SK-N-SH (cell line): ENCODE results near the gene SUCLG2. TPM values are rescaled to one million over a fixed set of nuclear protein-coding genes. Genes with fewer than 3 reads are reported as not detected.

Experiments
- CTCF ChIA-PET: fragments of 300-600, 350-600 bp; formaldehyde crosslinking; extraction: SDS; loops from one replicate; lab custom pipeline; 2021; lab: Yijun Ruan, JAX
- POLR2A ChIA-PET: fragments of 350-600 bp; sonication (Branson Sonifier 250); formaldehyde crosslinking; extraction: SDS; loops from one replicate; lab custom pipeline; 2020; ENCODE audit warnings: antibody characterized with exemption, inconsistent platforms; lab: Yijun Ruan, JAX
- DNase-seq: peaks from one replicate; pipeline ENCODE4 v3.0.0; 2012
- H2AFZ ChIP-seq: fragments of 200-600 bp; sonication (generic); 2 replicates; pipeline ENCODE4 v1.8.1; 2016; ENCODE audit warnings: antibody characterized with exemption, mild to moderate bottlenecking, low read depth
- H3F3A ChIP-seq: fragments of 200-600 bp; sonication (generic); replicated peaks from 2 replicates; pipeline ENCODE3; 2016; ENCODE audit warnings: antibody characterized with exemption, mild to moderate bottlenecking; ENCODE audit not compliant: insufficient read depth
- H3K27ac ChIP-seq, 2 experiments: fragments of 200-500 bp in 1 of 2; fragments of 200-600 bp in 1 of 2; sonication (Bioruptor generic) in 1 of 2; sonication (generic), shearing (Covaris generic) in 1 of 2; 2 replicates each; pipeline versions ENCODE4 v1.5.1 to v1.6.1; 2014 to 2016; ENCODE audit warnings: low read depth in 2 of 2, inconsistent platforms in 1 of 2, low read length in 1 of 2, mild to moderate bottlenecking in 1 of 2, mixed read lengths in 1 of 2
- H3K27me3 ChIP-seq: fragments of 200-600 bp; sonication (generic), shearing (Covaris generic); 2 replicates; pipeline ENCODE4 v1.6.1; 2016; ENCODE audit warnings: mixed run types; ENCODE audit not compliant: insufficient read depth
- H3K36me3 ChIP-seq, 2 experiments: fragments of 200-500 bp in 1 of 2; fragments of 200-600 bp in 1 of 2; sonication (Bioruptor generic) in 1 of 2; sonication (generic) in 1 of 2; replicated peaks in 1 of 2; 2 replicates each; pipeline versions ENCODE3 to v1.5.1; 2014 to 2016; ENCODE audit warnings: low read length in 1 of 2, mild to moderate bottlenecking in 1 of 2; ENCODE audit not compliant: insufficient read depth in 2 of 2, control insufficient read depth in 1 of 2
- H3K4me1 ChIP-seq, 2 experiments: fragments of 200-500 bp in 1 of 2; fragments of 200-600 bp in 1 of 2; sonication (Bioruptor generic) in 1 of 2; sonication (generic), shearing (Covaris generic) in 1 of 2; 2 replicates each; pipeline versions ENCODE4 v1.5.1 to v1.6.1; 2014 to 2016; ENCODE audit warnings: low read depth in 1 of 2, low read length in 1 of 2, mixed run types in 1 of 2; ENCODE audit not compliant: insufficient read depth in 2 of 2, control insufficient read depth in 1 of 2
- H3K4me2 ChIP-seq: fragments of 200-600 bp; sonication (generic), shearing (Covaris generic); 2 replicates; pipeline ENCODE4 v1.6.1; 2017; ENCODE audit warnings: mixed run types
- H3K4me3 ChIP-seq, 2 experiments: fragments of 200-500 bp in 1 of 2; fragments of 200-600 bp in 1 of 2; sonication (Bioruptor generic) in 1 of 2; sonication (generic), shearing (Covaris generic) in 1 of 2; 2 replicates each; pipeline versions ENCODE4 v1.5.1 to v1.8.1; 2014 to 2016; ENCODE audit warnings: low read depth in 2 of 2, inconsistent platforms in 1 of 2, low read length in 1 of 2, mild to moderate bottlenecking in 1 of 2, mixed read lengths in 1 of 2, moderate library complexity in 1 of 2
- H3K79me2 ChIP-seq: fragments of 200-600 bp; sonication (generic); 2 replicates; pipeline ENCODE4 v1.8.1; 2017; ENCODE audit warnings: mild to moderate bottlenecking; ENCODE audit not compliant: insufficient read depth
- H3K9ac ChIP-seq: fragments of 200-600 bp; sonication (generic); 2 replicates; pipeline ENCODE4 v1.6.1; 2017; ENCODE audit warnings: mixed run types
- H3K9me2 ChIP-seq: fragments of 200-600 bp; sonication (generic); 2 replicates; pipeline ENCODE4 v1.6.1; 2017; ENCODE audit warnings: mixed run types
- H3K9me3 ChIP-seq: fragments of 200-600 bp; sonication (generic); 2 replicates; pipeline ENCODE4 v1.6.1; 2017; ENCODE audit warnings: mixed run types, mild to moderate bottlenecking, moderate library complexity
- H4K20me1 ChIP-seq: fragments of 200-600 bp; sonication (generic); 2 replicates; pipeline ENCODE4 v1.6.1; 2017; ENCODE audit warnings: mild to moderate bottlenecking, mixed run types; ENCODE audit not compliant: insufficient read depth
- CHD2 ChIP-seq: fragments of 150-350 bp; IDR thresholded peaks from 2 replicates; pipeline ENCODE4 v1.6.1; 2018; ENCODE audit warnings: low read length; ENCODE audit not compliant: partially characterized antibody
- ELF1 ChIP-seq: IDR thresholded peaks from 2 replicates; pipeline ENCODE4 v1.4.0; 2012
- EP300 ChIP-seq, 2 experiments: IDR thresholded peaks; 2 replicates each; pipeline versions ENCODE4 v1.4.0 to v1.6.1; 2012; ENCODE audit warnings: borderline replicate concordance in 1 of 2, low read depth in 1 of 2, low read length in 1 of 2
- FOXM1 ChIP-seq: IDR thresholded peaks from 2 replicates; pipeline ENCODE4 v1.4.0; 2012; ENCODE audit warnings: low read depth, mild to moderate bottlenecking
- JUND ChIP-seq: IDR thresholded peaks from 2 replicates; pipeline ENCODE4 v1.4.0; 2012
- MAX ChIP-seq: IDR thresholded peaks from 2 replicates; pipeline ENCODE4 v1.4.0; 2012; ENCODE audit warnings: low read depth
- MEF2A ChIP-seq: IDR thresholded peaks from 2 replicates; pipeline ENCODE4 v1.4.0; 2012; ENCODE audit warnings: low read depth, borderline replicate concordance
- MXI1 ChIP-seq: IDR thresholded peaks from 2 replicates; pipeline ENCODE4 v1.6.1; 2012; ENCODE audit warnings: mild to moderate bottlenecking, low read depth, low read length, improper control_type of control experiment
- PBX3 ChIP-seq: IDR thresholded peaks from 2 replicates; pipeline ENCODE4; 2012
- POLR2AphosphoS5 ChIP-seq: IDR thresholded peaks from 2 replicates; pipeline ENCODE4 v1.6.1; 2012; ENCODE audit warnings: low read depth, low read length
- RAD21 ChIP-seq: IDR thresholded peaks from 2 replicates; pipeline ENCODE4 v1.6.1; 2012; ENCODE audit warnings: mild to moderate bottlenecking, low read length
- RCOR1 ChIP-seq: fragments of 150-350 bp; IDR thresholded peaks from 2 replicates; pipeline ENCODE4 v1.6.1; 2017; ENCODE audit warnings: antibody characterized with exemption, low read length
- REST ChIP-seq: IDR thresholded peaks from 2 replicates; pipeline ENCODE4 v1.6.1; 2012; ENCODE audit warnings: mild to moderate bottlenecking, low read depth, low read length, moderate library complexity
- RXRA ChIP-seq: IDR thresholded peaks from 2 replicates; pipeline ENCODE4 v1.4.0; 2012; ENCODE audit warnings: low read depth, mild to moderate bottlenecking, borderline replicate concordance
- SIN3A ChIP-seq: IDR thresholded peaks from 2 replicates; pipeline ENCODE4 v1.6.1; 2012; ENCODE audit warnings: low read depth, mild to moderate bottlenecking, low read length, moderate library complexity, borderline replicate concordance
- TAF1 ChIP-seq: IDR thresholded peaks from 2 replicates; pipeline ENCODE4 v1.6.1; 2012; ENCODE audit warnings: low read depth, mild to moderate bottlenecking, low read length, moderate library complexity, borderline replicate concordance
- TCF12 ChIP-seq: IDR thresholded peaks from 2 replicates; pipeline ENCODE4 v1.4.0; 2012
- TEAD4 ChIP-seq: IDR thresholded peaks from 2 replicates; pipeline ENCODE4 v1.4.0; 2012; ENCODE audit warnings: mild to moderate bottlenecking, borderline replicate concordance; ENCODE audit not compliant: insufficient read depth
- USF2 ChIP-seq: fragments of 150-350 bp; IDR thresholded peaks from 2 replicates; pipeline ENCODE4 v1.6.1; 2017; ENCODE audit warnings: antibody characterized with exemption, low read length, low read depth, borderline replicate concordance
- YY1 ChIP-seq: IDR thresholded peaks from 2 replicates; pipeline ENCODE4 v1.4.0; 2012; ENCODE audit warnings: low read depth, mild to moderate bottlenecking
- WGBS: methylation state at CpG from one replicate; pipeline ENCODE4 v1.1.6; 2017; ENCODE audit warnings: low lambda C conversion rate; 5-methylcytosine and 5-hydroxymethylcytosine counted together
- polyA plus RNA-seq, 3 experiments: library from polyadenylated mRNA; depleted of rRNA; stranded (reverse); fragments of >200 nt; gene quantifications; 2 replicates each; pipeline ENCODE4 v1.2.3, GENCODE V29; 2012

Gene SUCLG2
- polyA plus RNA-seq, 1 of the 3 experiments (the other 2 are of a cell fraction): 20.2 TPM

- H3K9me2 ChIP-seq: no peaks in the 10 kb centered on the region
- H3K27me3 ChIP-seq: no peaks in the 10 kb centered on the region
- 90% methylated on average over 3 of the region's 3 CpGs for WGBS
- DNase-seq: no peak
- peaks cover 84% of the 10 kb centered on the region for H3K79me2 ChIP-seq
- H3F3A ChIP-seq: peaks cover 6% of the 10 kb centered on the region
- H2AFZ ChIP-seq: no peak overlapping the region
- H3K4me2 ChIP-seq: no peak overlapping the region
- H3K9me3 ChIP-seq: no peaks in the 10 kb centered on the region
- no peak overlapping the region for H3K4me3 ChIP-seq
- ChIA-PET CTCF (no interaction called here), POLR2A (no interaction called here)
- H3K9ac ChIP-seq: no peak overlapping the region
- H4K20me1 ChIP-seq: no peaks in the 10 kb centered on the region
- H3K27ac ChIP-seq: no peak overlapping the region
- TF ChIP-seq USF2 (no peak), MEF2A (no peak), EP300 (IDR thresholded peaks at IDR 0.05; ENCODE audit: borderline replicate concordance in 1 of 2, low read depth in 1 of 2, low read length in 1 of 2) (no peak), RCOR1 (no peak), MAX (no peak), RXRA (no peak), TEAD4 (no peak), CHD2 (no peak), SIN3A (no peak), PBX3 (no peak), MXI1 (no peak), REST (no peak), TAF1 (no peak), JUND (no peak), TCF12 (no peak), YY1 (no peak), FOXM1 (no peak), POLR2AphosphoS5 (no peak), RAD21 (no peak), ELF1 (no peak)
- H3K4me1 ChIP-seq: no peaks in the 10 kb centered on the region; a peak in 2 of 4 replicates
- peaks cover 0 to 3% of the 10 kb centered on the region in 2 experiments for H3K36me3 ChIP-seq
Measured at GRCh38 chr3:67641451-67641850, 13.0 kb downstream of the SUCLG2 start.
